GM12874 (cell line): ENCODE results near the gene GULP1.

Experiments
- TF ChIP-seq, protein P1 (sequence below): IDR thresholded peaks from 2 replicates; pipeline ENCODE4 v1.5.1; 2011; ENCODE audit warnings: low read depth, mild to moderate bottlenecking, control low read depth, low read length, moderate library complexity; ENCODE audit not compliant: insufficient read depth

GULP1 gene

DNA sequence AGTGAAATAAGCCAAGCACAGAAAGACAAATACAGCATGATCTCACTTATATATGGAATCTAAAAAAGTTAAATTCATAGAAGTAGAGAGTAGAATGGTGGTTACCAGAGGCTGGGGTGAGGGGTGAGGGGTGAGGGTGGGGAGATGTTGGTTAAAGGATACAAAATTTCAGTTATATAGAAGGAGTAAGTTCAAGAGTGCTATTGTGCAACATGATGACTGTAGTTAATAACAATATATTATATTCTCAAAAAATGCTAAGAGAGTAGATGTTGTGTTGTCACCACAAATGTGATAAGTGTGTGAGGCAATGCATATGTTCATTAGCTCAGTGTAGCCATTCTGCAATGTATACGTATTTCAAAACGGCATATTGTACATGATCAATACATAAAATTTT lies 26.4 kb upstream of the GULP1 start:
- TF ChIP-seq, protein P1, sequence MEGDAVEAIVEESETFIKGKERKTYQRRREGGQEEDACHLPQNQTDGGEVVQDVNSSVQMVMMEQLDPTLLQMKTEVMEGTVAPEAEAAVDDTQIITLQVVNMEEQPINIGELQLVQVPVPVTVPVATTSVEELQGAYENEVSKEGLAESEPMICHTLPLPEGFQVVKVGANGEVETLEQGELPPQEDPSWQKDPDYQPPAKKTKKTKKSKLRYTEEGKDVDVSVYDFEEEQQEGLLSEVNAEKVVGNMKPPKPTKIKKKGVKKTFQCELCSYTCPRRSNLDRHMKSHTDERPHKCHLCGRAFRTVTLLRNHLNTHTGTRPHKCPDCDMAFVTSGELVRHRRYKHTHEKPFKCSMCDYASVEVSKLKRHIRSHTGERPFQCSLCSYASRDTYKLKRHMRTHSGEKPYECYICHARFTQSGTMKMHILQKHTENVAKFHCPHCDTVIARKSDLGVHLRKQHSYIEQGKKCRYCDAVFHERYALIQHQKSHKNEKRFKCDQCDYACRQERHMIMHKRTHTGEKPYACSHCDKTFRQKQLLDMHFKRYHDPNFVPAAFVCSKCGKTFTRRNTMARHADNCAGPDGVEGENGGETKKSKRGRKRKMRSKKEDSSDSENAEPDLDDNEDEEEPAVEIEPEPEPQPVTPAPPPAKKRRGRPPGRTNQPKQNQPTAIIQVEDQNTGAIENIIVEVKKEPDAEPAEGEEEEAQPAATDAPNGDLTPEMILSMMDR, result no peak

DNA sequence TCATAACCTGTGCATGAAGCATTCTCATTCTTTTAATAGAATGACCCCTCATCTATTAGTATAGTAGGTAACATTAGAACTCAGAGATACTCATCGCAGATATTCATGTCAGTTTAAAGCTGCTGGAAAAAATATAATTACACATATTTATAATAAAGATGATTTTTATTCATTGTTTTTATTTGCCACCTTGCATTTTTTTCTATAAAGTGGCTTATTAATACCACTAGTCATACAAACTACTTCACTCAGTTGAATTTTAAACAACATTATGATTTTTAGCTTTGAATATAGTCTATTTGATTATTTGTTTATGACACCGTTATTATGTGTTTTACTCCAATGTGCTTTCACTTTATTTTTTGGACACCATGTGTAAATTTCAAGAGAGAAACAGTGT lies 23.9 kb upstream of the GULP1 start:
- TF ChIP-seq, protein P1, result no peak

DNA sequence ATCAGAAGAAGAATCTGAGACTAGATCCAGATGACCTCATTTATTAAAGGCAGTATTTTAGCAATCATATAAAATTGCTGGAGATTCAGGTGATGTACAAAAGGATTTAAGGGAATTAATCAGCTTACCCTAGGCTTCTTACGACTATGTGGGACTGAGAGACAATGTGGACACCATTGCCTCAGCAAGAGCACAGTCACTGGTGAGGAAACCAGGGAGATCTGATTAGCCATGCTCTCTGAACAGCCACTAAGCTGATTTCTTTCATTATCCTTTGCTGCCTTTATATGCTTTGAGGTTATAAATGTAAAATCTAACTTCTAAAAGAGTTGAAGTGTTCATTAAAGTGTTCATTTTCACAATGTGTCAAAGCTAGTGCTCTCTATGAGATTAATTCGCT lies 22.7 kb upstream of the GULP1 start:
- TF ChIP-seq, protein P1, result no peak

DNA sequence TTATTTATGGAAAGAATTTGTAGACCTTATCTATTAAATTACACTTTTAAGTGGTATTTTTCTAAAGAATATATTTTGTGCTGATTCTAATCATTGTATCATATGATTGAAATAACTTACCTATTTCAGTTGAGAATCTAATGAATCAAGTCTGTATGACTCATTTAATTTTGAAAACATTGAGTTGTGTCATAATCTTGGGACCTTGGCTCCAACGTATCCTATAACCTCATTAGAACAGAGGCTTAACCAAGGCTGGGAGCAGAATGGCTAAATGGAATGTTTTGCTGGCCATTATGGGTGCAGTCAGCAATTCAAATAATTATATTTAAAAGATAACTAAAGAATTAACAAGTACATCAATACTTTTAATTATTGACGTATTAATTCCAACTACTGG lies 19.6 kb upstream of the GULP1 start:
- TF ChIP-seq, protein P1, result no peak

DNA sequence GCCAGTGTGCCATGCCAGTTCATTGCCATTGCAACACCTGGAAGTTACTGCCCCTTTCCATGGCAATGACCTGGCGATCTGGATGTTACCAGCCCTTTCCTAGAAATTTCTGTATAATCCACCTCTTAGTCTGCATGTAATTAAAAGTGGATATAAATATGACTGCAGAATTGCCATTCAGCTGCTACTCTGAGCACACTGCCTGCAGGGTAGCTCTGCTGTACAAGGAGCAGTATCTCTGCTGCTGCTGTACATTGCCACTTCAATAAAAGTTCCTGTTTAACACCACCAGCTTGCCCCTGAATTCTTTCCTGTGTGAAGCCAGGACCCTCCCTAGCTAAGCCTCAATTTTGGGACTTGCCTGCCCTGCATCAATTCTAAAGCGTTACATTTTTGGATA lies 17.4 kb upstream of the GULP1 start:
- TF ChIP-seq, protein P1, result no peak

DNA sequence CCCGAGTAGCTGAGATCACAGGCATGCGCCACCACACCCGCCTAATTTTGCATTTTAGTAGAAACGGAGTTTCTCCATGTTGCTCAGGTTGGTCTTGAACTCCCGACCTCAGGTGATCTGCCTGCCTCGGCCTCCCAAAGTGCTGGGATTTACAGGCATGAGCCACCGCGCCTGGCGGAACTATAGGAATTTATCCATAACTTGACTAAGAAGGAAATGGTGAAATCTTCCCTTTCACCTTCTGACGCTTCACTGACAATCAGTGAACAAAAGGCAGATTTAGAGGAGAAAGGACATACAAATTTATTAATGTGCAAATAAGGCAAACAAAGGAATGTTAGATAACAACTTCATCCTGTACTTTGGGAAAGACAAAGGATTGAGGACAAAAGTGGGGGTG lies 15.4 kb upstream of the GULP1 start:
- TF ChIP-seq, protein P1, result no peak

DNA sequence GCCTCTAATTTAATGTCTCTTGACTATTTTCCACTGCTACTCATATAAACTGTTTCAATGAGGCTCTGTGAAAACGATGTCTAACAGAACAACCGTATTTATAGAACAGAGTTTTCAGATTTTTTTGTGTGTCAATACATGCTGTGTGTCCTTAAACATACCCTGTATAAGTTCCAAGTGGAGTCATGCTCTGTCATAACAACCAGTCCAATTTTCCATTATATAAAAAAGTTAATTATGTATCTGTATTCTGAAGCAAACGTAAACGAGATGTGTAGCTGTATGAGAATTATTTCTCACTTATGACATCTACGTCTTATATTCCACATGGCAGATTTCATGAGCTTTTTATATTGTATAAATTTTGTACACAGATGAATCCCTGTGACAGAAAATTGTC lies 13.9 kb upstream of the GULP1 start:
- TF ChIP-seq, protein P1, result no peak
